HG03342 (cell line): ENCODE measurements around the gene SPPL3.

ENCODE experiments used
- ATAC-seq: cut with Tn5 transposase; IDR thresholded peaks from one replicate; pipeline ENCODE4 v1.9.1; 2021; ENCODE audit warnings: mild to moderate bottlenecking, moderate library complexity; ENCODE audit not compliant: unreplicated experiment

Gene SPPL3

DNA sequence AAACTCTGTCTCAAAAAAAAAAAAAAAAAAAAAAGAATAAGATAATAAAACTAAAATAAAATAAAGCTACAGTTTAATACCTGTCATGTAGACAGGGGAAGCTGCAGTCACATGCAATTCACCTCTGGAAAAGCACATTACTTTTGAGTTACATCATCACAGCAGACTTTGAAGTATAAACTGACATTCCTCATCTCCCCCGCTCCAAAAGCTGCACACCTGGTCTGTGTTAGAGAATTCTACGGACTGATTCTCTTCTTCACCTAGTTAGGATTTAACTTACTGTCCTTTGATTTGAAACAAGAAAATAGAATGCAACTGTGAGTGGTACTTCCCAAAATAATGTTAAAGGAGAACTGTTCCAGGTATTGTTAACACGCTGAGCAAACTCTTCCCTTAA lies 25.1 kb downstream of the SPPL3 start:
- no peak for ATAC-seq

DNA sequence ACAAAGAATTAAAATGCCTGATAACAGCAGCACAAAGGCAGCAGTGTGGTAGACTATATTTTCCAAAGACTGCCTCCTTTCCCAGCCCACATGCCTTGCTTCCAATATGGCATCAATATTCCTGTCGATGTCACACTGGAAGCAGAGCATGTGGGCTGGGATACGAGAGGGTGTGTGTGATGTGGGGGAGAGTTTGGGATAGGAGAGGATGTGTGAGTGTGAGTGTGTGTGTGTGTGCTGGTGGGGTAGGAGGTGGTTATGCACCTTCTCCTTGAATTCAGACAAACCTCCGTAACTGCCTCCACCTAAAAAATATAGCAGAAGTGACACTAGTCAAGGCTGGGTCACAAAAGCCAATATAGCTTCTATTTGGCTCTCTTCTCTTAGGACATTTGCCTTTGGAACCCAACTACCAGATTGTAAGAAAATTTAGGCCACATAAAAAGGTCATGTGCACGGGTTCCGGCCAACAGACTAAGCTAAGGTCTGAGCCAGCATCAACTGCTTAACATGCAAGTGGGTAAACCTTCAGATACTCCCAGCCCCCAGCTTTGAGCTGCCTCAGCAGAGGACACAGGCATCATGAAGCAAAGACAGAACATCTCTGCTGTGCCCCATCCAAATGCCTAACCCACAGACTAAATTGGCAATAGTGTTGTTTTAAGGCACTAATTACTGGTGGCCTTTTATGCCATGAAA lies 29.5 kb downstream of the SPPL3 start:
- ATAC-seq = no peak

DNA sequence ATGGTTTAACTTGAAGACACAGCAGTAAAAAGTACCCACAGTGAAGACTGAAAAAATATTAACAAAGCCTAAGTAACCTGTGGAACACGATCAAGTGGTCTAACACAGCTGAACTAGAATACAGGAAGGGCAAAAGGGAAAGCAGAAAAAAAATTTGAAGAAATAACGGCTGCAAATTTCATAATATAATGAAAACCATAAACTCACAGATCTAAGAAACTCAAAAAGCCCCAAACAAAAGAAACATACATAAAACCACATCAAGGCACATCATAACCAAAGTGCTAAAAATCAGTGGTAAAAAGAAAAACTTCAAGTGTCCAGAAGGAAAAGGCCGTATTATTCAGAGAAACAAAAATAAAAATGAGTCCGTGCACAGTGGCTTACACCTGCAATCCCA lies 30.9 kb downstream of the SPPL3 start:
- ATAC-seq = no peak

DNA sequence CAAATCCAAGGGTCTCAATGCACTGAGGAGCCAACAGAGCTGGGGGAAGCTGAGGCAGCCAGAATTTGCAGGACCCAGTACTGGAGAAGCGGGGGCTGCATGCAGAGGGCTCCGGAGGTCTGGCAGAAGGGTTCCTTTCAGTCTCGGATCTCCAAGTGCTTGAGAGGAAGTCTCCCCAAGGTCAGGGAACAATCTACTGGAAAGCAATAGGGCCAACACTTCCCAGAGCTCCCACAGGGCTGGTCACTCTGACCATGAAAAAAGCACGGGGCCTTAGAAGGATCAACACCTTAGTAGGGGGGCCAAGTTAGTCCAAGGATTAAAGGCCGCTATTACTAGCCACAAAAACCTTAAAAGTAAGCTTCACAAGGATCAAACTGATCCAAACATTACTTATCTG lies 31.7 kb downstream of the SPPL3 start:
- no peak for ATAC-seq

DNA sequence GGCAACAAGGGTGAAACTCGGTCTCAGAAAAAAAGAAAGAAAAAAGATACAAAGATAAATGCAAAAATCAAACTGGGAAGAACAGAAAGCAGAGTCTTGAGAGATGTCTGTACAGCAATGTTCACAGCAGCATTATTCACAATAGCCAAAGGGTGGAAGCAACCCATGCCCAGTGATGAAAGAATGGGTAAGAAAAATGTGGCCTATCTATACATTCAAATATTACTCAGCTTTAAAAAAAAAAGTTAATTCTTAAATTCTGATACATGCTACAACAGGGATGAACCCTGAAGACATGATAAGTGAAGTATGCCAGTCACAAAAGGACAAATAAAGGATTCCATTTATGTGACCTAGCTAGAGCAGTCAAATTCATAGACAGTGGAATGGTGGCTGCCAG lies 33.7 kb downstream of the SPPL3 start:
- ATAC-seq = no peak

DNA sequence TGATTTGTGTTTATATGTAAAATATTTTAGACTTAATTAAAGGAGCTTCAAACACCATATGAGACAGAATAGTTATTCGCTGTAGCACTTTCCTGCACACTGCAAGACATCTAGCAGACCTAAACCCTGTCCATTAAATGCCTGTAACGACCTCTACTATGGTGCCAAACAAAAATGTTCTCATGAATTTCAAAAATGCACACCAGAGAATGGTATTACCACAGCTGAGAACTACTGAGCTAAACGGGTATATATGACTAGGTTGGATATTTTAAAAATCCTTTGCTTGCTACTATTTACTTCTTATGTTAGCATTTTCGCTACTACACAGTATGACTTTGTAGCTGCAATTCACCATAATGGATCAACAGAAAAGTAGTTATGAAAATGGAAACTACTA lies 34.8 kb downstream of the SPPL3 start:
- ATAC-seq = no peak

DNA sequence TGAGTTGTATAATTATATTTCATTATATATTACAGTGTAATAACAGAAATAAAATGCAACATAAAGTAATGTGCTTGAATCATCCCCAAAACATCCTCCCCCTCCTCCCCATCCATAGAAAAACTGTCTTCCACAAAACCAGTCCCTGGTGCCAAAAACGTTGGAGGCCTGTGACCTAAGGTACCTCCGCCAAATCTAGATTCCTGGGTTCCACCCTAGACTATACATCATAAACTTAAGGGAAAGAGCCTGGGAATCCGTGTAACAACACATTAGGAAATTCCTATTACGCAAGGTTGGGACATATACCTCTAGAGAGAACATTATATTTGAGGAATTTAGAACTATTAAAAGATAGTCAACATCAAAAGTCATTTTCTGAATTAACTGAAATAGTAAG lies 38.0 kb downstream of the SPPL3 start:
- ATAC-seq = no peak

DNA sequence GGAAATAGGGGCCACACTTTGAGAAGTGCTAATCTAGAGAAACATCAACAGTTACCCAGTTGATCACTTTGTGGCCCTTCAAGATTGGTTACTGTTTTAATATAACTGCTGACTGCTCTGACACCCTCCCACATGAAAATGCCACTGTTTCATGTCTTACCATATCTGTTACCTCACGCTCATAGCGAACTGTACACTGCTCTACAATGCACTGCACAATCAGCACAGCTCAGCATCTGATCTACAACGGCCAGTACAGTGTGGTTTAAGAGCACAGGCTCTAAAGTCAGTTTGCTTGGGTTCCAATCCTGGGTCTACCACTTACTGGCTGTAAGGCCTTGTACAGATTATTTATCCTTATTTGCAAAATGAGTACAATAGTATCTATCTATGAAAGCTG lies 39.1 kb downstream of the SPPL3 start:
- no peak for ATAC-seq

DNA sequence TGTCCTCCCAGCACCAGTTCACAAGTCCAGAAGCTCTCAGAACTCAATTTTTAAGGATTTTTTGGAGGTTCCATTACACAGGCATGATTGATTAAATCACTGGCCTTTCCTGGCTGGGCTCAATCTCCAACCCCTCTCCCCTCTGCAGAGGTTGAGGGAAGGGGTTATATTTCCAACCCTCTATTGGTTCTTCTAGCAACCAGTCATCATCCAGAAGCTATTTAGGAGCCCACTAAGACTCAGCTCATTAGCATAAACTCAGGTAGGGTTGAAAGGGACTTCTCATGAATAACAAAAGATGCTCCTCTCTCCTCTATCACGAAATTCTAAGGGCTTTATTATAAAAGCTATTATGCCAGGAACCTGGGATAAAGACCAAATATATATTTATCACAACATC lies 41.5 kb downstream of the SPPL3 start:
- ATAC-seq = no peak

DNA sequence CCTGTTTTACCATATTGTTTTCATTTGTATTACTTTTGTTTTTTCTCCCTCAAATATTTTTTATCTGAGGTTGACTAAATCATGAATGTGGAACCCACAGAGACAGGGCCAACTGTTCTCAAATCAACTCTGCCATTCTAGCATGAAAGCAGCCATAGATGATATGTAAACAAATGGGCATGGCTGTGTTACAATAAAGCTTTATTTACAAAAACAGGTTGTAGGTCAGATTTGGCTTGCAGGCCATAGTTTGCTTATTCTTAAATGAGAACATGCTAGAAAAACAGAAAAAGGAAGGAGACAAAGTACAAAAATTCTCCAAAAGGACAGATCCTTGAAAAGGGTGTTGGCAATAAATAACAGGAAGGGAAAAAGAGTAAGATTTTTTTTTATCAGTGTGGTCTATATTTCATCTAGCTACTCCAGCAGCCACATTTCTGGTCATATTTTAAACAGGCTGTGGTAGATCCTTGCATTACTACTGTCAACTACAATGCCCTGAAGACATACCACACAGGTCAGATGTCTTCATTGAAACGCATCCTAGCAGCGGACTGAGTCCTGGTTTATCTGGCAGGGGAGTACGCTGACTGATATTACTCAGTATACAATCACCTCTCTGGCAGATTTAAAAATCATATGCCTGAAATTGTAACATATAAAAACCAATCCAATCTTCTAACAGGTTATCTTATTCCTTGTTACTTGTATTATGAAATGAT lies 42.9 kb downstream of the SPPL3 start:
- ATAC-seq = no peak

DNA sequence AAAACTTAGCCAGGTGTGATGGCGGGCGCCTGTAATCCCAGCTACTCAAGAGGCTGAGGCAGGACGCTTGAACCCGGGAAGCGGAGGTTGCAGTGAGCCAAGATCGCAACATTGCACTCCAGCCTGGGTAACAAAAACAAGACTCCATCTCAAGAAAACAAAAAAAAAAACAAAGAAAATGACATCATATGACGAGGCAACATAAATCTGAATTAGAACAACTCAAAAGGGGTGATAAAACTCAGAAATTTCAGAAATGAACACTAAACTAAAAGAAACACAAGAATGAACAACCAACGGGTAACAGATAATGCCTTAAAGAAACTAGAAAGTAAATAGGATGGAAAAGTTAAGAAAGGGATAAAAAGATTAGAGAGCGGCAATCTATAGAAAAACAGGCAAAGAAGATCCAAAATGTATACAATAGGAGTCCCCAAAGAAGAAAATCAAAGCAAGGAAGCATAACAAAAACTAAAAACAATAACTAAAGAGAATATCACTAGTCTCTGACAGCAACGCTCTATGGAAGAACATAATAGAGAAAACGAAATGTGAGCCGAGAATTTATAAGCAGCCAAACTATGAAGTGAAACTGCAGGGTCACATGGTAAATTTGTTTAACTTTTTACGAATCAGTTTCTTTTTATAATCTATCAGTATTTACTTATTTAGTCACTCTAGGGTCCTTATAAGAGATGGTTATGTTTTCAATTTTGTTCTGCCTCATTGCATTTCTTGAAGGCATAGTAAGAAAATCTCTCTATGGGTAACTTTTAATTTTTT lies 45.7 kb downstream of the SPPL3 start:
- ATAC-seq = no peak

DNA sequence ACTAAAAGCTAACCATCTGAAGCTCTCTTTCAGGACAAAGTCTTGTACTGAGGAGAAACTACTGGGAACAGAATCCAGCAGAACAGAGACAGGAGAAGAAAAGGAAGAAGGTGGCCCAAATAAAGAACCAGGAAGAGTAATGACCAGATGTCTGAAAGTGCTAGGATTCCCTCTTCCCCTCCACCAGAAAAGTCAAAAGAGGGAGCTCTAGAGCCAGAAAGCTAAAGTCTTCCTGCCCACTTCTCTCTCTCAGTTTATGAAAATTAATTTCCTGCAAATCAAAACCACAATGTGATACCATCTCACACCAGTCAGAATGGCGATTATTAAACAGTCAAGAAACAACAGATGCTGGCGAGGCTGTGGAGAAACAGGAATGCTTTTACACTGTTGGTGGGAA lies 47.2 kb downstream of the SPPL3 start:
- no peak for ATAC-seq

DNA sequence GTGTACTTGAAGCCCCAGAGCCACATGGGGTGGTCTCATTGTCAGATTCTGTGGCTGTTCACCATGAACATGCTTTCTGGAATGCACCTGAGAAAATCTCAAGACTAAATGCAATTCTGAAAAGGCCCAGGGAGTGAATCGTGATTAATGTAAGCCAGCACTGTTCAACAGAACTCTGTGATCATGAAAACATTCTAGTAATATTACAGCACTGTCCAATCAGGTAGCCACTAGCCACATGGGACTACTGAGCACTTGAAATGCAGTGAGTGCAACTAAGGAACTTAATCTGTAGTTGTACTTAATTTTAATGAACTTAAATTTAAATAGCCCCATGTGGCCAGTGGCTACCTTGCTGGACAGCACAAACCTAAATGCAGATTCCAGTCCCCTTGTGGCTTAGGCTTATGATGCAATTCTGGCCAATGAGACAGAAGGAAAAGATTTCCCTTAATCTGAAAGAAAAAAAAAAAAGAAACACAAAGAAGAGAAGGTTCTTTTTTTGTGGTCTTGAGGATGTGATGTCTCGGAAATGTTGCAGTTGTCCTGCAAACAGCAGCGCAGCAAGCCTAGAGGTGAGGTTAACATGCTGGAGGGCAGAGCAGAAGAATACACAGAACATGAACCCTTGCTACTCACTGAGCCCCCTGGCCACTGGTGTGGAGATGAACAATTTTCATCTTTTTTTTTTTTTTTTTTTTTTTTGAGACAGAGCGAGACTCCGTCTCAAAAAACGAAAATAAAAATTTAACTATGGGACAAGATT lies 48.2 kb downstream of the SPPL3 start:
- ATAC-seq = no peak

DNA sequence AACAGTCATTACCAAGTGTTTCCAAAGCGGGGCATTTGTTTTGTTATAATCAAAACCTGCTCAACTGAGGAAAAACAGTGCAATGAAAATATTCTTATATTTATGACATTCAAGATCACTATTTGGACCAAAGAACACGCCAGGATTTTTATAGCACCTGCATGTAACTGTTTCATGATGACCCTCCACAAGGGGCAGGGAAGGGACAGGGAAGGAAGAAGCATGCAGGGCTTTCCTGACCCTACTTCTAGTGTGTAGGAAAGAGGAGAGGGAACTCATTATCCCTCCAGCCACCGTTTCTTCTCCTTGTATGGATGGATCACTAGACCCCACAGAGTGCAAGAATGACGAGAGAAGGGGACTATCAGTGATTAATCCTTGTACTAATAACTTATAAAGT lies 49.4 kb downstream of the SPPL3 start:
- no peak for ATAC-seq

DNA sequence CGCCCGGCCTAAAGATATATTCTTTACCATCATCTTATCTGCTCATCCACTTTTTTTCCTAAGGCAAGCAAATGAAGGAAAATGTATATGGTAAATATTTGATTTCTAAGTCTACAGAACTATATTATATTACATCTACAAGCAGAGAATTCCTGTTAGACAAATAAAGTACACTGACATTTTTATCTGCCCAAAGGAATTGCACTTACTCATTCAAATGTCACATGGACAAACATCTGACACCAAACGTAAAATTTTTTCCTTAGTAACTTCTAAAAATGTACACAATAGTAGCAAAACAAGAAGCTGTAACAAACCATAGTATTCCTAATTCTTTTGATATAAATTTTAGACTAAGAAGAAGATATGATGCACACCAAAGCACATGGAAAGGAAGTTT lies 51.0 kb downstream of the SPPL3 start:
- no peak for ATAC-seq

DNA sequence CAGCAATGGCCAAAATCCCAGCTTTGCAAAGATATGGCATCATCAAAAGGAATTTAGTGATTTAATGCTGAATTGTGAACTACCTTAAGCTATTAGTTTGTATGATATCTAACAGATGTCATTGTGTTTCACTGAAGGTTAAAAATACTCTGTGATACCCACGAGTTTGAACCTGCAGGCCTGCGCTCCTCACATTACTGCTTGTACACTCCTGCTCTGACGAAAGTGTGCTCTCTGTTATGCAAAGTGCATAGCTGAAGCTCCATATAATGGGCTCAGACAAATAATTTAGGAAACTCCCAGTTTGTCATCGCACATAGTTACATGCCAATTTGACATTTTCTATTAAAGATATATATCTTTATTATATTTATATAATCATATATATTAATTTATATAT lies 52.2 kb downstream of the SPPL3 start:
- no peak for ATAC-seq

DNA sequence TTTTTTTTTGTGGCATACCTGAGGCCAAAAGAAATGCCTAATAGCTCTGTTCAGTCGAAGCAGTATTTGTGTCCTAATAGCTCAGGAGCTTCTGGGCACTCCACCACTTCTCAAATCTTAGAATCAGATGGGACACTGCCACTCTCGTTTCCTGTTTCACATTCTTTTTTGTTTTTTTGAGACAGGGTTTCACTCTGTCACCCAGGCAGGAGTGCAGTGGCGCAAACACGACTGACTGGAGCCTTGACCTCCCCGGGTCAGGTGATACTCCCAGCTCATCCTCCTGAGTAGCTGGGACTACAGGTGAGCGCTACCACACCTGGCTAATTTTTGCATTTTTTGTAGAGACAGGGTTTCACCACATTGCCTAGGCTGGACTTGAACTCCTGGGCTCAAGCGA lies 52.7 kb downstream of the SPPL3 start:
- peak; percentile 65 for ATAC-seq

DNA sequence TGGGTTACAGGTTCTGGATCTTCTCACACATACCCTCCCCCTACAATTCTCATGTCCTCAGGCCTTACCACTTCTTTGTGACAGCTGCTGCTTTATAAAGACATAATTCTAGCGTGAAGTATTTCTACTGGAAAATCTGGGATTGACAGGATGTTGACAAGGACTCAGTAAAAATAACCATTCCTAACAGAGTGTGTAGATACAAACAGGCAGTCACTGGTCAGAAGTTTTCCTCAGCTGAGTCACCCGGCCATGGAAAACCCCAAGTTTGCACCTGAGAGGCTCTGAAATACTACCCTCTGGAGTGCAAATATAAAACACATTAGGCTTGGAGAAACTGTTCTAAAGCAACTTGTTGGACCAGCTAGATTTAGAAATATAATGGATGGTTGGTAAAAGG lies 54.4 kb downstream of the SPPL3 start:
- ATAC-seq = no peak

DNA sequence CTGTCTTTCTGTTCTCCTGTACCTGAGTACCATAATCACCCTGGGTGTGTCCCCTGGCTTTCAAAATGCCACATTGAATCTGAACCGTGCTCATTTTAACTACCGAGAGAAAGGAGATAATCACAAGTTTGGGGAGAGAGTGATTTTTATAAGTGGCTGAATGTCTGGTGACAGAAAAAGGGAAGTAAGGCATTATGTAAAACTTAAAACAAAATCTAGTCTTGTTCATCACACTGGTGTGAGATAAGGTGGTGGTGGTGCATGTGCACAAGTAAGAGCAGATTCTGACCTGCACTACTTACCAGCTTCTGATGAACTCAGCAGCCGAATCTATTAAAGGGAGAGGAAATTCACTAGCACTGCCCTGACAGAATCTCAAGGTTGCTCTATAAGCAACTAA lies 56.3 kb downstream of the SPPL3 start:
- ATAC-seq = peak; percentile 45

DNA sequence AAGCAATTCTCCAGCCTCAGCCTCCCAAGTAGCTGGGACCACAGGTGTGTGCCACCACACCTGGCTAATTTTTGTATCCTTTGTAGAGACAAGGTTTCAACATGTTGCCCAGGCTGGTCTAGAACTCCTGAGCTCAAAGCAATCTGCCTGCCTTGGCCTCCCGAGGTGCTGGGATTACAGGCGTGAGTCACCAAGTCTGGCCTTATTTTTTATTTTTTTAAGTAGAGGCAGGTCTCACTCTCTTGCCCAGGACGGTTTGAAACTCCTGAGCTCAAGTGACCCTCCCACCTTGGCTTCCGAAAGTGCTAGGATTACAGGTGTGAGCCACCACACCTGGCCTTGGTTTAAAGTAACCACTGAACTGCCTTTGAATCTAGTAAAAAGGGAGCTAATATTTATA lies 56.8 kb downstream of the SPPL3 start:
- ATAC-seq = peak; percentile 2

DNA sequence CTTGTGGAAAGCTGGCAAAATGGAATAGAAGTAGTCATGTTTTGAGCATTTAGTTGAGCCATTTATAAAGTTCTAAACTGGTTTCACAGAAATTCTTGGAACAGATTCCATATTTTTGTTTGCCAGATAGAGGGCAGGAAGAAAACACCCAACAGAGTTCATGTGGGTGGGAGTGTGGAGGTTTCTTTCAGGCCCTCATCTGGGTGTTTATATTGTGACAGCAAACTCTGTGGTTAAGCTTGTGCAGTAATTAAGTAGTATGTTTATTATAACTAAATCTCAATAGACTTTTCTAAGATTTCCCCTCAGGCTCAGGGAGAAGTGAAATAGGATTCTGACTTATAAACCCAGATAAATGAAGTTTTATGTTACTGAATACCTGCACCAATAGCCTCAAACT lies 57.4 kb downstream of the SPPL3 start:
- ATAC-seq = no peak
